Fibroblast of upper back skin (primary cell): Measurements from ENCODE around the gene A1BG.

Experiments
- DNase-seq: peaks from one replicate; pipeline ENCODE4 v3.0.0-alpha.2; 2013

A1BG gene, protein sequence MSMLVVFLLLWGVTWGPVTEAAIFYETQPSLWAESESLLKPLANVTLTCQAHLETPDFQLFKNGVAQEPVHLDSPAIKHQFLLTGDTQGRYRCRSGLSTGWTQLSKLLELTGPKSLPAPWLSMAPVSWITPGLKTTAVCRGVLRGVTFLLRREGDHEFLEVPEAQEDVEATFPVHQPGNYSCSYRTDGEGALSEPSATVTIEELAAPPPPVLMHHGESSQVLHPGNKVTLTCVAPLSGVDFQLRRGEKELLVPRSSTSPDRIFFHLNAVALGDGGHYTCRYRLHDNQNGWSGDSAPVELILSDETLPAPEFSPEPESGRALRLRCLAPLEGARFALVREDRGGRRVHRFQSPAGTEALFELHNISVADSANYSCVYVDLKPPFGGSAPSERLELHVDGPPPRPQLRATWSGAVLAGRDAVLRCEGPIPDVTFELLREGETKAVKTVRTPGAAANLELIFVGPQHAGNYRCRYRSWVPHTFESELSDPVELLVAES

GRCh38 chr19:58352760-58353671 lies at the start of gene A1BG:
Gene A1BG (minus strand): TSS chr19:58353492. CDS start chr19:58353437, 55 bp downstream.
- no peak for DNase-seq

DNA sequence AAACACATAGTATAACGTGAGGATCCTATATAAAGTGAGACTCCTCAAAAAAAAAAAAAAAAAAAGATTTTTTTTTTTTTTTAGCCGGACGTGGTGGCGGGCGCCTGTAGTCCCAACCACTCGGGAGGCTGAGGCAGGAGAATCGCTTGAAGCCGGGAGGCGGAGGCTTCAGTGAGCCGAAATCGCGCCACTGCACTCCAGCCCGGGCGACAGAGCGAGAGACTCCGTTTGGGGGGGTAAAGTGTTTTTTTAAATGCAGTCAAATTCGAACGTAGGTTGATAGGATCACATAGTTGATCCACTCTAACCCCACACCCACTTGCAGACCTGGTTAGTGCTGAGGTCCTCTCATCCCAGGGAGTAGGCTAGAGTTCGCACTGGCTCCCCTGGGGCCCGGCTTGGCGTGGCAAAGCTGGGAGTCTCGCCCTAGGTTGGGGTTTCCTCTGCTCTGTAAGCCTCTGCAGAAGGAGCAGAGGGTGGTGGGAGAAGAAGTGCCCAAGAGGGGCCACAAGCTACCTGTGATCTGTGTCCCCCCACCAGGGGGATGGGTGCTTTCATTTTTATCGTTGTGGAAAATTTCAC lies 48.6 kb upstream of the A1BG start:
- DNase-seq: no peak

GRCh38 chr19:58400916-58401839 lies 47.9 kb upstream of the A1BG start:
- peak; percentile 99 for DNase-seq

DNA sequence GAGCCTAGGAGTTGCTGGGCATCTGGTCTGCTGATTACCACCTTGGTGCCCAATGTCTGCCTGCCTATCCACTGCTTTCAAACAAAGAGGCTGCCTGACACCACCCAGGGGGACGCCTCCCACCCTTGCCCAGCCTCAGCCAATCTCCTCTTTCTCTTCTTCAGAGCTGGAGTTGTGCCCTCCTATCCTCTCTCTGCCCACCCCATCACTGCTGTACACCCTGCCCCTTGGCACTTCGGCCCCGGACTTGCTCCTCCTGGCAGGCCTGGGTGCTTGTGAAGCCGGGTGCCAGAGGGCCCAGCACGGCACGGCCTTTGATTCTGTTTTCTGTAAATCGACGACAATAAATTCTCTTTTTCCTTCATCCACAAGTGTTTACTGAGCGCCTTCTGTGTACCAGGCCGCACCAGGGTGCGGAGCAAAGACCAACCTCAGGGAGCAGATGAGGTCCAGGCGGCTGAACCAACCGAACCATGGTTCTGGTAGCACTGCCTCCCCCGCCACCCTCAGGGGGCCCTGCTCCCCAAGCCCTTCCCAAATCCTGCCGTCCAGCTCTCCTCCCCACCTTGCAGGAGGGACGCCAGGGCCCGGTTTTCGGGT lies 47.1 kb upstream of the A1BG start:
- no peak for DNase-seq

DNA sequence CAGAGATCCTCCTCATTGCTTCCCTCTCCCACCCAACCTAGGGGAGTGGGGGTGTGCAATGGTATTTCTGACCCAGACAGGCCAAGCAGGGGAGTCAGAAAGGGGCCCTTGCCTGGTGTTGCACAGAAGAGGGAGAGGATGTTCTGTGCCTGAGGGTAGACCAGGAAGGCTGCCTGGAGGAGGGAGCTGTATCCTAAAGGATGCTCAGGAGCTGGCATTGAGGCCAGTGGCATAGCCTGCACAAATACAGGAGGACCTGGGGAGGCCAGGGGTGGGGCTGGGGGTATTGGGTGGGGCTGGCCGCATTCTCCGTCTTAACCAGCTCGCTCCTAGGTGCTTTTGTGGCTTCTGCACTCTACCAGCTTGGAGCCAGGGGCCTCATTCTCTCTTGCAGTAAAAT lies 46.6 kb upstream of the A1BG start:
- no peak for DNase-seq

DNA sequence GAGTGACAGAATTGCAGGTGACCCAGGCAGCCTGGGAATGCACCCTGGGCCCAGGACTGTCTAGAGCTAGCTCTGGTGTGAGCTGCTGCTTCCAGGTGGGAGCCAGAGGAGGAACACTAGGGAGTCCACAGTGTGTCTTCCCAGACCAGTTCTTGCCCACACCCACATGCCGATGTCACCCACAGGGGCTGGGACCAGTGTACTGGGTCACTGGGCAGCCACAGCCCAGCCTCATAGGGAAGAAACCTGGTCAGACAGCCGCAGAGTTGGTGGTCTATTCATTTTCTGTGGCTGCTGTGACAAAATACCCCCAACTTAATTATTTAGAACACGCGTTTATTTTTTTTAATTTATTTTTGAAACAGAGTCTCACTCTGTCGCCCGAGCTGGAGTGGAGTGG lies 45.3 kb upstream of the A1BG start:
- no peak for DNase-seq

- DNase-seq: no peak
Observed at GRCh38 chr19:58398087-58398486, 44.8 kb upstream of the A1BG start.

GRCh38 chr19:58397533-58398037 lies 44.3 kb upstream of the A1BG start:
- no peak for DNase-seq

DNA sequence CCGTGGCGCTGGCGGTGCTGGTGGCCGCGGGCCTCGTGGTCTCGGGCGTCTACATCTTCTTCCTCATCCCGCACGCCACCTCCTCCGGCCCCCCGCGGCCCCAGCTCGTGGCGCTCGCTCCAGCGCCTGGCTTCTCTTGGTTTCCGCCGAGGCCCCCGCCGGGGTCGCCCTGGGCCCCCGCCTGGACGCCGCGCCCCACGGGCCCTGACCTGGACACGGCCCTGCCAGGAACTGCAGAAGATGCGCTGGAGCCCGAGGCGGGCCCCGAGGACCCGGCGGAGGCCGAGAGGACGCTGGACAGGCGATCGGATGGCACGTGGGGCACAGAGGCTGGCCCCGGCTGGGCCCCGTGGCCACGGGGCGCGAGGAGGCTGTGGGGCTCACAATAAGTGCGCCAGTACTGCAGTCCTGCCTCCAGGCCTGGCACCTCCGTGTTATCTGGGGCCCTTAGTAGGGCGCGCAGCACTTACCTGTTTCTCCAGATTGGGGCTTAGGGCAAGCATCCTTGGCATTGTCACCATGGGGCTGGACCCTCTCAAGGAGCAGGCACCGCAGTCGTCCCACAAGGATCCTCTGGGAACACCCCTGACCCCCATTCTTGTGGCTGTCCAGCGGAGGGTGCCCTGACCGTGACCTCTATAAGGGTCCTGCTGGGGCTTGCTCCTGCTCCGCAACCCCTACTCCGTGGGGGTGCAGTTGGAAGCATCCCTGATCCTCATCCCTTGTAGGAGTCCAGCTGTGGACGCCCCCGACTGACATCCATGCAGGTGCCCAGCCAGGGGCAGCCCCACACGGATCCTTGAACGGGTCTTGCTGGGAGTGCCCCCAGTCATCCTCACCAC lies 43.6 kb upstream of the A1BG start:
- no peak for DNase-seq

DNA sequence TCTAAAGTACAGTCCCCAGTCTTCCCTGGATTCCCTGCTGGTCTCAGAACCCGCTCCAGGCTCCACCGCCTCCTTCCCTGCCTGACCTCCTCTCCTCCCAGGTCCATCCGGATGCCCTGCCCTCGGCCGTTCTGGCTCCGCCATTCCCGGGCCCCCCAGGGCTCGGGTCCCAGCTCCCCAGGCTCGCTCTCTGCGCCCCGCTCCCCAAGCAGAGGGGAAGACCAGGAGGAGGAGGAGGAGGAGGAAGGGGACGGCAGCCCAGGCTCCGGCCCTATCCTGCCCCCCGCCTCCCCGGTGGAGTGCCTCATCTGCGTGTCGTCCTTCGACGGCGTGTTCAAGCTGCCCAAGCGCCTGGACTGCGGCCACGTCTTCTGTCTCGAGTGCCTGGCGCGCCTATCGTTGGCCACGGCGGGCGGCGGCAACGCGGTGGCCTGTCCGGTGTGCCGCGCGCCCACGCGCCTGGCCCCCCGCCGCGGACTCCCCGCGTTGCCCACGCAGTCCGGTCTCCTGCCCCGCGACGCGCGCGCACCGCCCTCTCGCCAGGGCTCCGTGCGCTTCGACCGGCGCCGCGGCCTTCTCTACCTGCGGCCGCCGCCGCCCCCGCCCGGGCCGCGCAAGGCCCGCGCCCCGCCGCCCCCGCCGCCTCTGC lies 42.8 kb upstream of the A1BG start:
- no peak for DNase-seq

GRCh38 chr19:58395220-58395978 lies 42.1 kb upstream of the A1BG start, which contains the start of gene RNF225:
Gene RNF225 (plus strand): TSS chr19:58395656. CDS start chr19:58396090, 434 bp downstream.
- DNase-seq: no peak

GRCh38 chr19:58394821-58395219 lies 41.5 kb upstream of the A1BG start:
- no peak for DNase-seq

GRCh38 chr19:58393725-58394033 lies 40.4 kb upstream of the A1BG start:
- no peak for DNase-seq

GRCh38 chr19:58392945-58393724 lies 39.8 kb upstream of the A1BG start:
- no peak for DNase-seq

GRCh38 chr19:58388175-58388526 lies 34.9 kb upstream of the A1BG start:
- DNase-seq: no peak

DNA sequence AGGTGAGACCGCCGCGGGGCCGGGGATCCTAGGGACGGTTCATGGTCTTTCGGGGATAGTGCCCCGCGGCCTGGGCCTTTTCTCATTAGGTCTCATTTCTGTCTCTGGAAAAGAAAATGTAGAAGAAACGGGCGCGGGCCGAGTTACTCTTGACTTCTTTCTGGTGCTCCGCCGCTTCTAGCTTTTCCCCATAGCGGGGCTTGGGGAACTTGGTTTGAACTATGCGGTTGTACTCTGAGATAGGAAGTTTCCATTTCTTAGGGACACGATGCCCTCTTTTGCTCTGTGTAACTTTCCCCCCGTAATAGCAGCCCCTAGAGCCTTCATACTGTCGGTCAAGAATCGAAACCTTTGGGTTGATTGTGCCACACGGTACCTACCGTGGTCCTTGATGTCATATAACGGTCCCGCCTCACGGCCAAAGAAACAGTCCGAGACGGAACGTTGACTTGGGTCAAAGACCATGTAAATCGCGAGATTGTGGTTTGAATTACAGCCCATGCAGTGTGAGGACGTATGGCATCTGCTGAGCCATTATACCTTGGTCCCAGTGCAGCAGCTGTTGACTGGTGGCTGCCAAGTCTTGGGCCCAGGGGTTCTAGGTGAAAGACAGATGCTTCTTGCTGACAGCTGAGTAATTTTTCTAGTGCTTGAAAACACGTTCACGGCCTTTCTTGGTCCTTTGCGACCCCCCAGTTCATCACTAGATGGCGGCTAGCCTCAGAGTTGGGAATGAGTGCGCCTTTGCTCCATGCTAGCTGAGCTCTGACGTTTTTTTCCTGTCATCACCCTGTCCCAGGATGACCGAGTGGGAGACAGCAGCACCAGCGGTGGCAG lies 34.3 kb upstream of the A1BG start:
- no peak for DNase-seq

- peak; percentile 99 for DNase-seq
Observed at GRCh38 chr19:58386576-58387337, 33.5 kb upstream of the A1BG start, which contains the start of gene RPS5. Gene RPS5 (plus strand): TSS chr19:58387269. CDS start chr19:58388138, 869 bp downstream.
